Caco-2 (cell line): ENCODE results near the gene TSSK2. TPM values are rescaled to one million over a fixed set of nuclear protein-coding genes. Genes with fewer than 3 reads are reported as not detected.

Experiments used
- BruUV-seq: library from RNA; stranded (reverse); fragments of 400-500 nt; replicated peaks from 2 replicates; lab custom pipeline; 2021; lab: Mats Ljungman, UMichigan
- CTCF ChIA-PET: fragments of 300-600 bp; sonication (Branson Sonifier 250); formaldehyde crosslinking; loops from one replicate; lab custom pipeline; 2022; ENCODE audit warnings: antibody characterized with exemption; lab: Charles Lee
- POLR2A ChIA-PET: fragments of 300-600 bp; sonication (Branson Sonifier 250); formaldehyde crosslinking; loops from one replicate; lab custom pipeline; 2022; ENCODE audit warnings: antibody characterized with exemption; lab: Charles Lee
- DNase-seq, 2 experiments: peaks; one replicate each; pipeline versions ENCODE4 v3.0.0 to v3.0.0-alpha.2; 2020 to 2022
- H3K27me3 ChIP-seq: replicated peaks from 2 replicates; pipeline ENCODE4 v1.6.0; 2011; ENCODE audit warnings: low read length; ENCODE audit not compliant: control insufficient read depth, insufficient read depth
- H3K36me3 ChIP-seq: 2 replicates; pipeline ENCODE4 v1.5.1; 2011; ENCODE audit warnings: low read length; ENCODE audit not compliant: control insufficient read depth, insufficient read depth
- H3K4me1 ChIP-seq: fragments of 250-450 bp; sonication (Bioruptor Pico); 2 replicates; pipeline ENCODE4 v1.5.1; 2020; ENCODE audit warnings: mild to moderate bottlenecking
- H3K4me3 ChIP-seq: 2 replicates; pipeline ENCODE4 v1.5.1; 2011; ENCODE audit warnings: low read depth, mild to moderate bottlenecking, control low read depth, low read length
- H3K9me3 ChIP-seq: fragments of 250-450 bp; sonication (Bioruptor Pico); 2 replicates; pipeline ENCODE4 v1.5.1; 2020; ENCODE audit warnings: mild to moderate bottlenecking, moderate library complexity
- H3K27ac Mint-ChIP-seq: one replicate; pipeline ENCODE4 v1.8.0; 2022; ENCODE audit warnings: mixed read lengths; ENCODE audit not compliant: unreplicated experiment
- H3K27me3 Mint-ChIP-seq: one replicate; pipeline ENCODE4 v1.8.0; 2022; ENCODE audit warnings: mixed read lengths; ENCODE audit not compliant: insufficient read depth, unreplicated experiment
- H3K36me3 Mint-ChIP-seq: one replicate; pipeline ENCODE4 v1.8.0; 2022; ENCODE audit warnings: mild to moderate bottlenecking, mixed read lengths; ENCODE audit not compliant: insufficient read depth, unreplicated experiment
- H3K4me1 Mint-ChIP-seq: one replicate; pipeline ENCODE4 v1.8.0; 2022; ENCODE audit warnings: low read depth, mixed read lengths; ENCODE audit not compliant: unreplicated experiment
- H3K4me3 Mint-ChIP-seq: one replicate; pipeline ENCODE4 v1.8.0; 2022; ENCODE audit warnings: mild to moderate bottlenecking, moderate library complexity, mixed read lengths; ENCODE audit not compliant: unreplicated experiment
- H3K9me3 Mint-ChIP-seq: one replicate; pipeline ENCODE4 v1.8.0; 2022; ENCODE audit warnings: mixed read lengths; ENCODE audit not compliant: unreplicated experiment
- intact Hi-C: fragments of 100-400 bp; cut with micrococcal nuclease; formaldehyde crosslinking; loops from one replicate; pipeline ENCODE4 v1.10.0; 2022; ENCODE audit not compliant: unreplicated experiment
- total RNA-seq: library from RNA; stranded (reverse); gene quantifications from 2 replicates; pipeline ENCODE4 v1.2.3, GENCODE V29; 2022
- TF ChIP-seq, protein P1 (sequence below), 2 experiments: fragments of 200-600 bp in 1 of 2; IDR thresholded peaks; 1 replicate in 1 of 2; 2 replicates in 1 of 2; pipeline versions ENCODE4 v1.5.1 to v1.8.0; 2011 to 2022; ENCODE audit warnings: antibody characterized with exemption in 1 of 2, control low read depth in 1 of 2, inconsistent platforms in 1 of 2, low read depth in 1 of 2, low read length in 1 of 2, mild to moderate bottlenecking in 1 of 2, moderate library complexity in 1 of 2; ENCODE audit not compliant: insufficient read depth in 1 of 2, severe bottlenecking in 1 of 2, unreplicated experiment in 1 of 2

TSSK2 gene
- total RNA-seq, 1 experiment from 2014 or later, result not detected

DNA sequence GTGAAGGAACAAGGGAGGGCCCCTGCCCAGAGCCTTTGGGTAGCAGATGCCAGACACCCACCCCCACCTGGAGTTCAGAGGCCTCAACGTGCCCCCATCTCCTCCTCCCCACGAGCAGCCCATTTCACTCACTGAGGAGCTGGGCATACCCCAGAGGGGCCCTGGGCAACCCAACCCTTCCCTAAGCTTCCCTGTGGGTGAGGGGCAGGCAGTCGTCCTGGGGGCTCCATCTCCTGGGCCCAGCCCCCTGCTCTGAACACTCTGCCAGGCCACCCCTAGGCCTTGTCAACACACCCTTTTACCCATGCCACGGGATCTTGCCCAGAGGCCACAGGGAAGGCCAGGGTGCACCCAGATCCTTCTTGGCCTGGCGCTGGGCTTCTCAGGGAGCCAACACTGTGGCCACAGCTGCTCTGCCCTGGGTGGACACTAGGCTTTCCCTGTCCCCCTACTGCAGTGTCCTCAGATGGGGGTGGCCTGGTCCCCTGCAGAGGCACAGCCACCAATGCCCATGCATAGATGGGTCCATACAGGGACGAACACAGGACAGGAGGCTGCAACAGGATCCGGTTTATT lies 44.0 kb downstream of the TSSK2 start:
- Mint-ChIP-seq H3K27me3 (no peaks in the 10 kb centered on the region), H3K36me3 (peaks cover 62% of the 10 kb centered on the region)
- POLR2A ChIA-PET, result interaction anchor here (1.0 kb wide), 1 partner anchor 30 kb away, joined by 3 read pairs; the partner anchor contains the start of gene ESS2

GRCh38 chr22:19175602-19176174 lies 44.6 kb downstream of the TSSK2 start:
- Mint-ChIP-seq H3K27ac (peak overlapping the region; percentile 73), H3K27me3 (no peaks in the 10 kb centered on the region), H3K36me3 (peaks cover 62% of the 10 kb centered on the region), H3K4me3 (peak overlapping the region; percentile 78), H3K4me1 (peaks cover 22% of the 10 kb centered on the region), H3K9me3 (no peaks in the 10 kb centered on the region)
- intact Hi-C loops, result loop anchor here (5.0 kb wide), 3 partner anchors 33 to 302 kb away; partner anchors contain the start of genes CDC45, ESS2 and UFD1
- CTCF ChIA-PET, result no interaction called here
- Histone ChIP-seq H3K27me3 (no peaks in the 10 kb centered on the region), H3K9me3 (no peaks in the 10 kb centered on the region), H3K4me1 (peaks cover 42% of the 10 kb centered on the region), H3K36me3 (peaks cover 5% of the 10 kb centered on the region), H3K4me3 (no peak overlapping the region)
- POLR2A ChIA-PET, result interaction anchor here (0.6 kb wide), 1 partner anchor 895 kb away, joined by 3 read pairs; no protein-coding TSS in a partner anchor
- BruUV-seq, result TSS peak; percentile 31
- TF ChIP-seq, protein P1, sequence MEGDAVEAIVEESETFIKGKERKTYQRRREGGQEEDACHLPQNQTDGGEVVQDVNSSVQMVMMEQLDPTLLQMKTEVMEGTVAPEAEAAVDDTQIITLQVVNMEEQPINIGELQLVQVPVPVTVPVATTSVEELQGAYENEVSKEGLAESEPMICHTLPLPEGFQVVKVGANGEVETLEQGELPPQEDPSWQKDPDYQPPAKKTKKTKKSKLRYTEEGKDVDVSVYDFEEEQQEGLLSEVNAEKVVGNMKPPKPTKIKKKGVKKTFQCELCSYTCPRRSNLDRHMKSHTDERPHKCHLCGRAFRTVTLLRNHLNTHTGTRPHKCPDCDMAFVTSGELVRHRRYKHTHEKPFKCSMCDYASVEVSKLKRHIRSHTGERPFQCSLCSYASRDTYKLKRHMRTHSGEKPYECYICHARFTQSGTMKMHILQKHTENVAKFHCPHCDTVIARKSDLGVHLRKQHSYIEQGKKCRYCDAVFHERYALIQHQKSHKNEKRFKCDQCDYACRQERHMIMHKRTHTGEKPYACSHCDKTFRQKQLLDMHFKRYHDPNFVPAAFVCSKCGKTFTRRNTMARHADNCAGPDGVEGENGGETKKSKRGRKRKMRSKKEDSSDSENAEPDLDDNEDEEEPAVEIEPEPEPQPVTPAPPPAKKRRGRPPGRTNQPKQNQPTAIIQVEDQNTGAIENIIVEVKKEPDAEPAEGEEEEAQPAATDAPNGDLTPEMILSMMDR (IDR thresholded peaks at IDR 0.05; ENCODE audit: insufficient read depth in 1 of 2, low read depth in 1 of 2, low read length in 1 of 2, severe bottlenecking in 1 of 2, unreplicated experiment in 1 of 2), result no peak
- no peak for DNase-seq

More for the DNA sequence above, 44.0 kb downstream of the TSSK2 start:
- TF ChIP-seq, protein P1 (IDR thresholded peaks at IDR 0.05; ENCODE audit: insufficient read depth in 1 of 2, low read depth in 1 of 2, low read length in 1 of 2, severe bottlenecking in 1 of 2, unreplicated experiment in 1 of 2), result no peak
- Histone ChIP-seq H3K36me3 (peaks cover 5% of the 10 kb centered on the region), H3K27me3 (no peaks in the 10 kb centered on the region), H3K4me1 (peaks cover 48% of the 10 kb centered on the region), H3K9me3 (no peaks in the 10 kb centered on the region), H3K4me3 (no peak overlapping the region)
- CTCF ChIA-PET, result no interaction called here
- no peaks in the 10 kb centered on the region for H3K9me3 Mint-ChIP-seq
- H3K27ac Mint-ChIP-seq, result peak overlapping the region; percentile 73
- no peak for DNase-seq
- no TSS peak for BruUV-seq
- peaks cover 27% of the 10 kb centered on the region for H3K4me1 Mint-ChIP-seq
- intact Hi-C loops, result loop anchor here (5.0 kb wide), 3 partner anchors 33 to 302 kb away; partner anchors contain the start of genes CDC45, ESS2 and UFD1
- H3K4me3 Mint-ChIP-seq, result peak overlapping the region; percentile 78

DNA sequence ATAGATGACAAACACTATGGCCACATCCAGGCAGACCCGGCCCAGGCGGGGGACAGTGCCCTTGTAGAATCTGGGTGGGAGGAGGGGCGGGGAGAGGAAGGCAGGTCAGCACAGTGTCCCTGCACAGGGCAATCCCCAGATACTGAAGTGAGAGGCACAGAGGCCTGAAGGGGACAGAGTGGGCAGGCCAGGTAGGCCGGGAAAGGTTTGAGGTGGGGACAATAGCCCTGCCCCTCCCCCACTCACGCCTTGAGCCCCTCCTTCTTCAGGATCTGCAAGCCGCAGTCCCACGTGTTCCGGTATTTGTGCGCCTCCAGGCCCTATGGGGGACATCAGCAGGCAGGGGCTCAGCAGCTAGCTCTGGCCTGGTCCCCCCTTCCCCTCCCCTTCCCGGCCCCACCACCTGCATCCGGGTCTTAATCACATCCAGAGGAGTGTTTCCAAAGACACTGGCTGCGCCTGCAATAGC lies 45.1 kb downstream of the TSSK2 start:
- H3K27me3 Mint-ChIP-seq, result no peaks in the 10 kb centered on the region
- peak overlapping the region; percentile 78 for H3K4me3 Mint-ChIP-seq
- ChIA-PET CTCF (no interaction called here), POLR2A (interaction anchor here (0.6 kb wide), 1 partner anchor 894 kb away, joined by 3 read pairs; no protein-coding TSS in a partner anchor)
- peaks cover 18% of the 10 kb centered on the region for H3K4me1 Mint-ChIP-seq
- peaks cover 58% of the 10 kb centered on the region for H3K36me3 Mint-ChIP-seq
- no peak for DNase-seq
- H3K4me1 ChIP-seq, result peaks cover 39% of the 10 kb centered on the region
- H3K9me3 Mint-ChIP-seq, result no peaks in the 10 kb centered on the region
- intact Hi-C loops, result loop anchor here (5.0 kb wide), 3 partner anchors 34 to 301 kb away; partner anchors contain the start of genes CDC45, ESS2 and UFD1
- no peaks in the 10 kb centered on the region for H3K27me3 ChIP-seq
- H3K9me3 ChIP-seq, result no peaks in the 10 kb centered on the region
- H3K4me3 ChIP-seq, result no peak overlapping the region
- TF ChIP-seq, protein P1 (IDR thresholded peaks at IDR 0.05; ENCODE audit: insufficient read depth in 1 of 2, low read depth in 1 of 2, low read length in 1 of 2, severe bottlenecking in 1 of 2, unreplicated experiment in 1 of 2), result no peak
- BruUV-seq, result no TSS peak
- H3K36me3 ChIP-seq, result peaks cover 5% of the 10 kb centered on the region
- no peak overlapping the region for H3K27ac Mint-ChIP-seq
